Stomach smooth muscle (tissue), 2 donors: ENCODE measurements around the gene GRB2.
"Not testable (repeated sequence)": the region's sequence is repeated elsewhere in the genome, so short reads cannot be mapped to it uniquely, and the experiment has no call there.

ENCODE experiments used
- H3K27ac ChIP-seq: one replicate; pipeline ENCODE4 v1.7.0; 2013; ENCODE audit warnings: mild to moderate bottlenecking, low read length, inconsistent platforms
- H3K27me3 ChIP-seq, 2 donors: one replicate each; pipeline ENCODE4 v1.7.0; 2013; ENCODE audit warnings: low read length in 2 of 2; ENCODE audit not compliant: insufficient read depth in 2 of 2, control insufficient read depth in 1 of 2
- H3K36me3 ChIP-seq, 2 donors: one replicate each; pipeline ENCODE4 v1.7.0; 2013; ENCODE audit warnings: low read length in 2 of 2; ENCODE audit not compliant: control insufficient read depth in 2 of 2, insufficient read depth in 2 of 2
- H3K4me1 ChIP-seq: one replicate; pipeline ENCODE4 v1.7.0; 2013; ENCODE audit warnings: low read length; ENCODE audit not compliant: control insufficient read depth, insufficient read depth
- H3K4me3 ChIP-seq, 2 donors: one replicate each; pipeline ENCODE4 v1.7.0; 2013; ENCODE audit warnings: low read length in 2 of 2
- H3K9ac ChIP-seq, 2 donors: one replicate each; pipeline ENCODE4 v1.7.0; 2013; ENCODE audit warnings: low read length in 2 of 2, mild to moderate bottlenecking in 1 of 2
- H3K9me3 ChIP-seq, 2 donors: one replicate each; pipeline ENCODE4 v1.7.0; 2013; ENCODE audit warnings: low read length in 2 of 2; ENCODE audit not compliant: control insufficient read depth in 2 of 2
- donor health status: healthy.
- donor health status: Pancreatic carcinoma.

GRB2 gene

GRCh38 chr17:75349589-75349988, 55.9 kb downstream of the GRB2 start:
- Histone ChIP-seq H3K9me3 (no peaks in the 10 kb centered on the region), H3K4me3 (no peak overlapping the region), H3K36me3 (no peaks in the 10 kb centered on the region), H3K27me3 (no peaks in the 10 kb centered on the region), H3K9ac (no peak overlapping the region), H3K4me1 (peaks cover 16% of the 10 kb centered on the region), H3K27ac (no peak overlapping the region)

- Histone ChIP-seq H3K9ac (no peak overlapping the region), H3K36me3 (no peaks in the 10 kb centered on the region), H3K4me3 (no peak overlapping the region), H3K9me3 (no peaks in the 10 kb centered on the region), H3K27me3 (no peaks in the 10 kb centered on the region), H3K4me1 (peaks cover 16% of the 10 kb centered on the region), H3K27ac (no peak overlapping the region)
Measured at GRCh38 chr17:75348386-75349012, 57.0 kb downstream of the GRB2 start.

GRCh38 chr17:75346906-75347305, 58.6 kb downstream of the GRB2 start:
- Histone ChIP-seq H3K9ac (no peak overlapping the region), H3K4me1 (peaks cover 21% of the 10 kb centered on the region), H3K9me3 (no peaks in the 10 kb centered on the region), H3K27ac (no peak overlapping the region), H3K4me3 (no peak overlapping the region), H3K36me3 (no peaks in the 10 kb centered on the region), H3K27me3 (no peaks in the 10 kb centered on the region)

- H3K27me3 ChIP-seq, H3K36me3 ChIP-seq, H3K9ac ChIP-seq, H3K27ac ChIP-seq, H3K4me3 ChIP-seq, H3K9me3 ChIP-seq: not testable (repeated sequence)
- peaks cover 21% of the 10 kb centered on the region for H3K4me1 ChIP-seq
Measured at GRCh38 chr17:75346368-75346767, 59.1 kb downstream of the GRB2 start.

- no peak overlapping the region for H3K4me3 ChIP-seq
Measured at GRCh38 chr17:75345514-75346167, 59.8 kb downstream of the GRB2 start.

GRCh38 chr17:75344666-75345065, 60.8 kb downstream of the GRB2 start:
- H3K4me3 ChIP-seq, result no peak overlapping the region
- no peaks in the 10 kb centered on the region for H3K36me3 ChIP-seq
- no peak overlapping the region for H3K27ac ChIP-seq
- peaks cover 21% of the 10 kb centered on the region for H3K4me1 ChIP-seq
- H3K9me3 ChIP-seq, result no peaks in the 10 kb centered on the region
- no peak overlapping the region for H3K9ac ChIP-seq
- H3K27me3 ChIP-seq, result no peaks in the 10 kb centered on the region

More at GRCh38 chr17:75345514-75346167, 59.8 kb downstream of the GRB2 start:
- Histone ChIP-seq H3K36me3 (no peaks in the 10 kb centered on the region), H3K27ac (no peak overlapping the region), H3K27me3 (no peaks in the 10 kb centered on the region), H3K9me3 (no peaks in the 10 kb centered on the region), H3K9ac (no peak overlapping the region), H3K4me1 (peaks cover 21% of the 10 kb centered on the region)

- no peak overlapping the region for H3K9ac ChIP-seq
- peaks cover 23% of the 10 kb centered on the region for H3K4me1 ChIP-seq
Measured at GRCh38 chr17:75342996-75343395, 62.5 kb downstream of the GRB2 start.

GRCh38 chr17:75341784-75342486, 63.5 kb downstream of the GRB2 start:
- Histone ChIP-seq H3K9ac (no peak overlapping the region), H3K27me3 (no peaks in the 10 kb centered on the region), H3K4me1 (peaks cover 16% of the 10 kb centered on the region), H3K27ac (no peak overlapping the region), H3K36me3 (no peaks in the 10 kb centered on the region), H3K4me3 (no peak overlapping the region), H3K9me3 (no peaks in the 10 kb centered on the region)

More at GRCh38 chr17:75342996-75343395, 62.5 kb downstream of the GRB2 start:
- Histone ChIP-seq H3K36me3 (no peaks in the 10 kb centered on the region), H3K4me3 (no peak overlapping the region), H3K9me3 (no peaks in the 10 kb centered on the region), H3K27ac (no peak overlapping the region), H3K27me3 (no peaks in the 10 kb centered on the region)

- H3K4me3 ChIP-seq, result no peak overlapping the region
- H3K27me3 ChIP-seq, result no peaks in the 10 kb centered on the region
- H3K9me3 ChIP-seq, result no peaks in the 10 kb centered on the region
- H3K27ac ChIP-seq, result no peak overlapping the region
- H3K9ac ChIP-seq, result no peak overlapping the region
- no peaks in the 10 kb centered on the region for H3K36me3 ChIP-seq
- peaks cover 8% of the 10 kb centered on the region for H3K4me1 ChIP-seq
Measured at GRCh38 chr17:75340631-75341030, 64.8 kb downstream of the GRB2 start.

- Histone ChIP-seq H3K9ac (no peak overlapping the region), H3K4me3 (no peak overlapping the region), H3K4me1 (peaks cover 8% of the 10 kb centered on the region), H3K27me3 (no peaks in the 10 kb centered on the region), H3K36me3 (no peaks in the 10 kb centered on the region), H3K9me3 (no peaks in the 10 kb centered on the region), H3K27ac (no peak overlapping the region)
Measured at GRCh38 chr17:75339971-75340370, 65.5 kb downstream of the GRB2 start.

GRCh38 chr17:75338335-75338734, 67.1 kb downstream of the GRB2 start:
- Histone ChIP-seq H3K36me3 (no peaks in the 10 kb centered on the region), H3K4me3 (no peak overlapping the region), H3K4me1 (peaks cover 8% of the 10 kb centered on the region), H3K9ac (no peak overlapping the region), H3K27ac (no peak overlapping the region), H3K9me3 (no peaks in the 10 kb centered on the region), H3K27me3 (no peaks in the 10 kb centered on the region)
